Astrocyte of the cerebellum (primary cell): ENCODE results near the gene ATE1.
A peak's percentile ranks its signal among the peaks of the same experiment; 100 is the strongest.

Experiments
- DNase-seq: peaks from one replicate; pipeline ENCODE4 v3.0.0-alpha.2; 2011; ENCODE audit warnings: low read depth
- H3K4me3 ChIP-seq: 2 replicates; pipeline ENCODE4 v1.5.1; 2011; ENCODE audit warnings: mild to moderate bottlenecking, low read depth, low read length, moderate library complexity
- in situ Hi-C: cut with HindIII; loops from 2 replicates; pipeline ENCODE4 v1.10.0; 2017; ENCODE audit warnings: low sequenced_read_pairs
- TF ChIP-seq, protein P1 (sequence below): IDR thresholded peaks from 2 replicates; pipeline ENCODE4 v1.5.1; 2012; ENCODE audit warnings: low read length, low read depth, moderate library complexity, mild to moderate bottlenecking; ENCODE audit errors: missing control alignments

ATE1 gene

DNA sequence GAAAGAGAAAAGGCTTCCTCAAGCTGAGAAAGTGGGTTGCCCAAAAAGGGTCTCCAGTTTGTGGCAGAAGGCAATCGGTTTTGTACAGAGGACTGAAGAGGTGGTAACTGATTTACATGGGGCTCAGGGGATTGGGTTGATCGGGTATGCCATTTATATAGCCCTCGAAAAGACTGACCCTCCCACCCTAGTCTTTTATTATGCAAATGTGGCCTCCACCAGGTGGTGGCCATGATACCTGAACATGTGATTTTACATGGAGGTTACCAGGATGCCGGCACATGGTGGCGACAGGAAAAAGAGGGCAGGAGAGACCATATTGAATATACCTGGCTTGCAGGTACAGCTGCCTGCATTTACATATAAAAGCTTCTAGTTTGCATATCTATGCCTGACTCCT is 36.7 kb downstream of the ATE1 start:
- TF ChIP-seq, protein P1, sequence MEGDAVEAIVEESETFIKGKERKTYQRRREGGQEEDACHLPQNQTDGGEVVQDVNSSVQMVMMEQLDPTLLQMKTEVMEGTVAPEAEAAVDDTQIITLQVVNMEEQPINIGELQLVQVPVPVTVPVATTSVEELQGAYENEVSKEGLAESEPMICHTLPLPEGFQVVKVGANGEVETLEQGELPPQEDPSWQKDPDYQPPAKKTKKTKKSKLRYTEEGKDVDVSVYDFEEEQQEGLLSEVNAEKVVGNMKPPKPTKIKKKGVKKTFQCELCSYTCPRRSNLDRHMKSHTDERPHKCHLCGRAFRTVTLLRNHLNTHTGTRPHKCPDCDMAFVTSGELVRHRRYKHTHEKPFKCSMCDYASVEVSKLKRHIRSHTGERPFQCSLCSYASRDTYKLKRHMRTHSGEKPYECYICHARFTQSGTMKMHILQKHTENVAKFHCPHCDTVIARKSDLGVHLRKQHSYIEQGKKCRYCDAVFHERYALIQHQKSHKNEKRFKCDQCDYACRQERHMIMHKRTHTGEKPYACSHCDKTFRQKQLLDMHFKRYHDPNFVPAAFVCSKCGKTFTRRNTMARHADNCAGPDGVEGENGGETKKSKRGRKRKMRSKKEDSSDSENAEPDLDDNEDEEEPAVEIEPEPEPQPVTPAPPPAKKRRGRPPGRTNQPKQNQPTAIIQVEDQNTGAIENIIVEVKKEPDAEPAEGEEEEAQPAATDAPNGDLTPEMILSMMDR: no peak
- in situ Hi-C loops: loop anchor here (10.0 kb wide), 1 partner anchor 946 kb away; no protein-coding TSS in a partner anchor

GRCh38 chr10:121889212-121889611 is 38.6 kb downstream of the ATE1 start:
- H3K4me3 ChIP-seq: no peak overlapping the region
- DNase-seq: no peak
- TF ChIP-seq, protein P1: no peak
- in situ Hi-C loops: no loop called here

More for the DNA sequence above, 36.7 kb downstream of the ATE1 start:
- no peak overlapping the region for H3K4me3 ChIP-seq
- no peak for DNase-seq

DNA sequence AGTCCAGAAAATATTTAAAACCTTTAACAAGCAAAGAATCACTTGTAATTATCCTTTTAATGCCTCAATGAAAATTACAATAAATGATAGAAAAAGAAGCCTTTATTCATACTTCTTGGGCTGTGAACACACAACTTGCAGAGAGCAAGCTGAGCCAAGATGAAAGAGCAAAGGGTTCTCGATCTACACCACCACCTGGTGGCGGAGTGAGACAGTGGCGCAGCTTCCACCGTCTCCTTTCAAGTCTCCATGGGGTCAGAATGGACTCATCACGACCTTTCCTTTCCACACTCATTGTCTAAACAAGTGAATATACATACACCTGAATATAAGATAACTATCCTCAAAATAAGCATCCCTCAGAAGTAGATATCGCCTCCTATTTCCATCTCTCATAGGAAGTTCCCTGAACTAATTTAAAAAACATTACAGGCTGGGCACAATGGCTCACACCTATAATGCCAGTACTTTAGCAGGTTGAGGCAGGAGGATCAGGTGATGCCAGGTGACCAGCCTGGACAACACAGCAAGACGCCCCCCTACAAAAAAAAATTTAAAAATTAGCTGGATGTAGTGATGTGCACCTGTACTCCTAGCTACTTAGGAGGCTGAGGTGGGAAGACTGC is 40.7 kb downstream of the ATE1 start:
- DNase-seq: peak; percentile 48
- in situ Hi-C loops: no loop called here
- no peak overlapping the region for H3K4me3 ChIP-seq
- TF ChIP-seq, protein P1: peak; percentile 95

- in situ Hi-C loops: no loop called here
- TF ChIP-seq, protein P1: no peak
- DNase-seq: no peak
- no peak overlapping the region for H3K4me3 ChIP-seq
Measured at GRCh38 chr10:121886181-121886580, 41.6 kb downstream of the ATE1 start.

DNA sequence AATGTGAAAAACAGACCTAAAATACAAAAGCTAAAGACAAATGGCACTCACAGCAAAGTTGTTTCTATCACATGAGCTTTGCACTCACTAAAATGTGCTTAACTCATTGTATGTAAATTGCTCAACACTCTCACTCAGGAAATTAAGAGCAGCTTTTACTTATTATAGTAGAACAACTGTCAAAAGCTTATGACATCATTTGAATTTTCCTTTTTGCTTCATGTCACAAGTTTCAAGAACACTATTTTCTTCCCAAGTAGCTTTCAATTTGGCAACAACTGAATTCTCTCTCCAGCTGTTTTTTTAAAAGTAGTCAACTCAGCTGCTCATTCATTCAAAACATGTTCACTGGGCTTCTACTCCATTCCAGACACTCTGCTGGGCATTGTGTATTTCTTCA is 46.9 kb downstream of the ATE1 start:
- H3K4me3 ChIP-seq: no peak overlapping the region
- in situ Hi-C loops: no loop called here
- DNase-seq: no peak
- TF ChIP-seq, protein P1: no peak

GRCh38 chr10:121879476-121879875 is 48.4 kb downstream of the ATE1 start:
- in situ Hi-C loops: no loop called here
- H3K4me3 ChIP-seq: no peak overlapping the region
- DNase-seq: no peak
- TF ChIP-seq, protein P1: no peak
